H1 (cell line): ENCODE results near the gene MYCBPAP. TPM values are rescaled to one million over a fixed set of nuclear protein-coding genes. Genes with fewer than 3 reads are reported as not detected.
A peak's percentile ranks its signal among the peaks of the same experiment; 100 is the strongest.

Source experiments
- CTCF ChIA-PET: fragments of 300-600 bp; sonication (Branson Sonifier 250); formaldehyde crosslinking; loops from one replicate; lab custom pipeline; 2021; ENCODE audit not compliant: partially characterized antibody; lab: Charles Lee
- POLR2A ChIA-PET: fragments of 300-600 bp; sonication (Branson Sonifier 250); formaldehyde crosslinking; loops from one replicate; lab custom pipeline; 2021; ENCODE audit warnings: inconsistent platforms; ENCODE audit not compliant: partially characterized antibody; lab: Charles Lee
- DNase-seq, 2 experiments: peaks; one replicate each; pipeline versions ENCODE4 v3.0.0 to v3.0.0-alpha.2; 2010 to 2022; ENCODE audit warnings: low spot score in 2 of 2, low read depth in 1 of 2, mixed read lengths in 1 of 2
- FAIRE-seq: peaks from 2 replicates; lab custom pipeline; 2011; peaks lifted over from hg19 to GRCh38; lab: Jason Lieb, UNC
- H2AFZ ChIP-seq: 2 replicates; pipeline ENCODE4 v1.8.1; 2012; ENCODE audit warnings: low read length, inconsistent platforms
- H2AK5ac ChIP-seq: 2 replicates; pipeline ENCODE4 v1.6.1; 2013; ENCODE audit warnings: low read depth, low read length
- H2BK120ac ChIP-seq: replicated peaks from 2 replicates; pipeline ENCODE3; 2013; ENCODE audit warnings: low read depth, low read length, inconsistent platforms
- H2BK12ac ChIP-seq: 2 replicates; pipeline ENCODE4 v1.6.1; 2013; ENCODE audit warnings: low read depth, low read length
- H2BK15ac ChIP-seq: 2 replicates; pipeline ENCODE4 v1.6.1; 2013; ENCODE audit warnings: low read length
- H2BK20ac ChIP-seq: 2 replicates; pipeline ENCODE4 v1.6.1; 2013; ENCODE audit warnings: low read length
- H2BK5ac ChIP-seq: 2 replicates; pipeline ENCODE4 v1.6.1; 2013; ENCODE audit warnings: low read depth, low read length
- H3K14ac ChIP-seq: 2 replicates; pipeline ENCODE4 v1.6.1; 2013; ENCODE audit warnings: inconsistent platforms; ENCODE audit not compliant: insufficient read length
- H3K18ac ChIP-seq: 2 replicates; pipeline ENCODE4 v1.6.1; 2013; ENCODE audit warnings: low read length; ENCODE audit errors: extremely low read depth
- H3K23ac ChIP-seq: 2 replicates; pipeline ENCODE4 v1.6.1; 2013; ENCODE audit warnings: inconsistent platforms; ENCODE audit not compliant: insufficient read length
- H3K23me2 ChIP-seq: 2 replicates; pipeline ENCODE4 v1.6.1; 2013; ENCODE audit warnings: low read depth, low read length
- H3K27ac ChIP-seq: 2 replicates; pipeline ENCODE4 v1.6.1; 2011; ENCODE audit warnings: low read depth, low read length, inconsistent platforms
- H3K27me3 ChIP-seq, 4 experiments: replicated peaks in 1 of 4; 1 replicate in 1 of 4; 2 replicates in 3 of 4; pipeline versions ENCODE4 v1.6.1 to v1.8.1; 2011 to 2013; ENCODE audit warnings: low read length in 3 of 4, mild to moderate bottlenecking in 3 of 4, inconsistent platforms in 2 of 4, mixed read lengths in 2 of 4, moderate library complexity in 1 of 4; ENCODE audit not compliant: control insufficient read depth in 3 of 4, insufficient read depth in 3 of 4; ENCODE audit errors: extremely low read depth in 1 of 4
- H3K36me3 ChIP-seq, 4 experiments: 2 replicates each; pipeline versions ENCODE4 v1.6.1 to v1.8.1; 2011 to 2013; ENCODE audit warnings: mild to moderate bottlenecking in 4 of 4, low read length in 3 of 4, moderate library complexity in 2 of 4, control low read depth in 1 of 4, inconsistent platforms in 1 of 4; ENCODE audit not compliant: insufficient read depth in 4 of 4, control insufficient read depth in 2 of 4
- H3K4ac ChIP-seq: replicated peaks from 2 replicates; pipeline ENCODE3; 2013; ENCODE audit warnings: low read length, low read depth, mixed read lengths, inconsistent platforms; ENCODE audit not compliant: insufficient read length
- H3K4me1 ChIP-seq, 4 experiments: replicated peaks in 1 of 4; 1 replicate in 1 of 4; 2 replicates in 3 of 4; pipeline versions ENCODE4 v1.6.1 to v1.8.1; 2011 to 2013; ENCODE audit warnings: low read length in 3 of 4, inconsistent platforms in 2 of 4, mixed read lengths in 1 of 4; ENCODE audit not compliant: insufficient read depth in 4 of 4, control insufficient read depth in 3 of 4
- H3K4me2 ChIP-seq, 2 experiments: 2 replicates each; pipeline versions ENCODE4 v1.6.1 to v1.8.1; 2011 to 2013; ENCODE audit warnings: low read depth in 2 of 2, low read length in 2 of 2, control low read depth in 1 of 2, inconsistent platforms in 1 of 2, mild to moderate bottlenecking in 1 of 2; ENCODE audit not compliant: insufficient read depth in 1 of 2
- H3K4me3 ChIP-seq, 4 experiments: fragments of 200-600, 300-600 bp in 1 of 4; sonication (generic), shearing (Covaris generic), sonication (Bioruptor Twin) in 1 of 4; 2 replicates each; pipeline versions ENCODE4 v1.5.1 to v1.8.1; 2011 to 2016; ENCODE audit warnings: low read length in 4 of 4, low read depth in 3 of 4, control low read depth in 2 of 4, inconsistent platforms in 2 of 4, mild to moderate bottlenecking in 2 of 4, mixed read lengths in 1 of 4, moderate library complexity in 1 of 4; ENCODE audit not compliant: insufficient read depth in 2 of 4; ENCODE audit errors: extremely low read depth in 1 of 4
- H3K56ac ChIP-seq: replicated peaks from 2 replicates; pipeline ENCODE3; 2013; ENCODE audit warnings: low read depth, mild to moderate bottlenecking, mixed read lengths, low read length, inconsistent platforms; ENCODE audit not compliant: insufficient read length
- H3K79me1 ChIP-seq: 2 replicates; pipeline ENCODE4 v1.6.1; 2013; ENCODE audit warnings: low read depth, low read length, control low read depth
- H3K79me2 ChIP-seq, 2 experiments: 2 replicates each; pipeline versions ENCODE4 v1.6.1 to v1.8.1; 2012 to 2013; ENCODE audit warnings: low read length in 2 of 2, mild to moderate bottlenecking in 2 of 2, inconsistent platforms in 1 of 2; ENCODE audit not compliant: insufficient read depth in 2 of 2, control insufficient read depth in 1 of 2
- H3K9ac ChIP-seq, 4 experiments: replicated peaks in 1 of 4; 1 replicate in 1 of 4; 2 replicates in 3 of 4; pipeline versions ENCODE4 v1.6.1 to v1.8.1; 2011 to 2013; ENCODE audit warnings: low read depth in 3 of 4, low read length in 3 of 4, control low read depth in 2 of 4, mild to moderate bottlenecking in 2 of 4, moderate library complexity in 2 of 4, inconsistent platforms in 1 of 4; ENCODE audit errors: extremely low read depth in 1 of 4
- H3K9me3 ChIP-seq, 2 experiments: 2 replicates each; pipeline versions ENCODE4 v1.6.1 to v1.8.1; 2012 to 2013; ENCODE audit warnings: mild to moderate bottlenecking in 2 of 2, moderate library complexity in 2 of 2, control low read depth in 1 of 2, inconsistent platforms in 1 of 2, low read depth in 1 of 2, low read length in 1 of 2, mixed read lengths in 1 of 2; ENCODE audit not compliant: insufficient read depth in 2 of 2
- H4K20me1 ChIP-seq, 2 experiments: replicated peaks in 1 of 2; 2 replicates each; pipeline versions ENCODE3 to v1.8.1; 2011 to 2013; ENCODE audit warnings: inconsistent platforms in 2 of 2, low read length in 2 of 2, mild to moderate bottlenecking in 1 of 2; ENCODE audit not compliant: insufficient read depth in 2 of 2, control insufficient read depth in 1 of 2
- H4K5ac ChIP-seq: 2 replicates; pipeline ENCODE4 v1.6.1; 2013; ENCODE audit warnings: low read length, low read depth, mixed read lengths, inconsistent platforms; ENCODE audit not compliant: insufficient read length
- H4K8ac ChIP-seq: 2 replicates; pipeline ENCODE4 v1.8.0; 2013; ENCODE audit warnings: mild to moderate bottlenecking, moderate library complexity, low read length, inconsistent platforms; ENCODE audit not compliant: insufficient read depth; ENCODE audit errors: extremely low read depth
- H4K91ac ChIP-seq: replicated peaks from 2 replicates; pipeline ENCODE3; 2013; ENCODE audit warnings: low read length, mixed read lengths, inconsistent platforms; ENCODE audit not compliant: insufficient read length
- GTF2F1 ChIP-seq: IDR thresholded peaks from 2 replicates; pipeline ENCODE4 v1.6.1; 2012; ENCODE audit warnings: low read depth, low read length, improper control_type of control experiment, borderline replicate concordance
- JUND ChIP-seq: IDR thresholded peaks from 2 replicates; pipeline ENCODE4 v1.6.1; 2011; ENCODE audit warnings: mild to moderate bottlenecking, improper control_type of control experiment, low read length
- SAP30 ChIP-seq: fragments of 300-600 bp; sonication (generic); IDR thresholded peaks from 2 replicates; pipeline ENCODE4 v1.7.1; 2012; ENCODE audit warnings: low read length, moderate library complexity, mild to moderate bottlenecking, inconsistent platforms; ENCODE audit not compliant: insufficient read depth, insufficient replicate concordance
- WGBS, 2 experiments: shearing (Covaris generic) in 1 of 2; methylation state at CpG; one replicate each; pipeline versions ENCODE4 v1.1.6 to v1.1.7; 2013 to 2015; ENCODE audit warnings: low lambda C conversion rate in 2 of 2, mixed read lengths in 2 of 2, inconsistent platforms in 1 of 2, low coverage in 1 of 2, missing lambda C conversion rate in 1 of 2; ENCODE audit not compliant: insufficient replicate concordance in 2 of 2, insufficient coverage in 1 of 2, insufficient read length in 1 of 2; ENCODE audit errors: extremely low coverage in 1 of 2, missing lambda C conversion rate in 1 of 2; 5-methylcytosine and 5-hydroxymethylcytosine counted together
- polyA plus RNA-seq, 7 experiments: library from polyadenylated mRNA; depleted of rRNA in 3 of 7; stranded (reverse) in 5 of 7; unstranded in 2 of 7; fragments of >200 nt in 5 of 7; fragments of 200-250 nt in 2 of 7; gene quantifications; 1 replicate in 5 of 7; 2 replicates in 1 of 7; 4 replicates in 1 of 7; pipeline versions ENCODE4 v1.2.1 to v1.2.3, GENCODE V29; 2011 to 2013; ENCODE audit warnings: missing spikeins in 2 of 7, mixed read lengths in 2 of 7
- total RNA-seq: library from RNA; stranded (reverse); fragmentation: NEBNext Ultra II Directional; extraction: Animal tissue kit (Norgen Biotek cat#: 25700); gene quantifications from 2 replicates; pipeline ENCODE4 v1.2.1, GENCODE V29; 2021

Gene MYCBPAP
- total and polyA plus RNA-seq, 2 of the 8 experiments (the other 6 are each of a cell fraction or from before 2014, with no cell fraction given) = 0.89 to 3.3 TPM

DNA sequence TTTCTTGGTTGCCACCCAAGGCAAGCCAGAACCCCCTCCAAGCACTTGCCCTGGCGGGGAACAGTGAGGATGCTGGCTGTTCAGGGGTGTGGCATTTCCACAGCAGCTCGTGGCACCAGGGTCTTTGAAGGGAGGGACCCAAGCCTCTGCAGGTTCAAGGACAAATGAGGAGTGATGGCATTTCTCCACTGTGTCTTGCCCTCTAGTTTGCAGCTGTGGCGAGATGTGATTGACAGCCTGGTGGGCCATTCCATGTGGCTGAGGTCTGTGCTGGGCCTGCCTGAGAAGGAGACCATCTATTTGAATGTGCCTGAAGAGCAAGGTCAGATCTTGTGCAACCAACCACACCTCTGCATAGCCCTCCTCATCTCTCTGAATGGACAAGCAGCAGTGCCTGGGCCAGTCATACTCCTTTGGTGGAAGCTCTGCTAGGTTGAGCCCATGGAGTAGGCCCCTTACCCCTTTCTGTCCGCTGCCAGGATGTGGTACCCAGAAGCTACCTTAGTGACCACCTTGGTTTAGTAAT is 19.8 kb downstream of the MYCBPAP start:
- H3K4ac ChIP-seq = no peak overlapping the region
- H3K23me2 ChIP-seq = peaks cover 5% of the 10 kb centered on the region; the same call in 1 of the 2 replicates
- H4K5ac ChIP-seq = no peak overlapping the region
- DNase-seq = no peak
- H3K4me2 ChIP-seq = no peak overlapping the region
- H2BK20ac ChIP-seq = no peak overlapping the region
- no peak for FAIRE-seq
- H2AK5ac ChIP-seq = no peak overlapping the region
- H2BK12ac ChIP-seq = no peak overlapping the region
- H3K23ac ChIP-seq = no peak overlapping the region
- no peak overlapping the region for H4K91ac ChIP-seq
- peaks cover 0 to 7% (median 2%) of the 10 kb centered on the region in 4 experiments; a peak in 3 of 7 replicates for H3K27me3 ChIP-seq
- WGBS, 2 experiments = 72% methylated on average over 3 of the region's 4 CpGs; no CpG with 5 or more reads in 1 of the 2 experiments
- TF ChIP-seq GTF2F1 (no peak), JUND (no peak), SAP30 (no peak)
- 0 out of 2 replicates have a peak overlapping the region, but pooled peaks have one; percentile 23 for H2BK15ac ChIP-seq
- peaks cover 5 to 13% (median 8%) of the 10 kb centered on the region in 4 experiments for H3K4me1 ChIP-seq
- ChIA-PET CTCF (interaction anchor here (0.8 to 2.7 kb wide), 4 partner anchors 12 to 103 kb away, joined by 4 to 9 read pairs (median 6); no protein-coding TSS in a partner anchor), POLR2A (interaction anchor here (0.6 to 1.3 kb wide), 2 partner anchors 49 to 641 kb away, joined by 3 read pairs; no protein-coding TSS in a partner anchor)
- no peaks in the 10 kb centered on the region for H3K79me1 ChIP-seq
- no peaks in the 10 kb centered on the region for H4K20me1 ChIP-seq
- no peak overlapping the region for H2BK120ac ChIP-seq
- no peak overlapping the region for H3K4me3 ChIP-seq
- H2AFZ ChIP-seq = no peak overlapping the region
- no peaks in the 10 kb centered on the region for H3K36me3 ChIP-seq
- H3K9ac ChIP-seq = no peak overlapping the region
- H3K18ac ChIP-seq = no peak overlapping the region
- H4K8ac ChIP-seq = no peak overlapping the region; the same call in 1 of the 2 replicates
- H3K79me2 ChIP-seq = no peaks in the 10 kb centered on the region
- no peak overlapping the region for H2BK5ac ChIP-seq
- H3K9me3 ChIP-seq = no peaks in the 10 kb centered on the region
- H3K56ac ChIP-seq = no peak overlapping the region
- H3K27ac ChIP-seq = no peak overlapping the region
- no peak overlapping the region for H3K14ac ChIP-seq
